ENCODE data around the gene PCAT7.

GRCh38 chr9:94528886-94529285 is 26.0 kb upstream of the PCAT7 start:
- TF ChIP-seq ZXDB (tag by site-specific recombination; IDR thresholded peaks at IDR 0.05) (no peak), MYNN (tag by site-specific recombination; IDR thresholded peaks at IDR 0.05; ENCODE audit: borderline replicate concordance) (no peak), ZNF274 (IDR thresholded peaks at IDR 0.05; ENCODE audit: low read length) (no peak), ZNF274 (tag by site-specific recombination; IDR thresholded peaks at IDR 0.05; ENCODE audit: borderline replicate concordance) (no peak), OVOL3 (tag by site-specific recombination; IDR thresholded peaks at IDR 0.05) (no peak), OSR2 (tag by site-specific recombination; IDR thresholded peaks at IDR 0.05) (no peak), YY1 (tag by site-specific recombination; IDR thresholded peaks at IDR 0.05) (no peak), ZNF37A (tag by site-specific recombination; IDR thresholded peaks at IDR 0.05) (no peak), ZNF701 (tag by site-specific recombination; IDR thresholded peaks at IDR 0.05) (no peak)
- TF ChIP-seq, protein P1, sequence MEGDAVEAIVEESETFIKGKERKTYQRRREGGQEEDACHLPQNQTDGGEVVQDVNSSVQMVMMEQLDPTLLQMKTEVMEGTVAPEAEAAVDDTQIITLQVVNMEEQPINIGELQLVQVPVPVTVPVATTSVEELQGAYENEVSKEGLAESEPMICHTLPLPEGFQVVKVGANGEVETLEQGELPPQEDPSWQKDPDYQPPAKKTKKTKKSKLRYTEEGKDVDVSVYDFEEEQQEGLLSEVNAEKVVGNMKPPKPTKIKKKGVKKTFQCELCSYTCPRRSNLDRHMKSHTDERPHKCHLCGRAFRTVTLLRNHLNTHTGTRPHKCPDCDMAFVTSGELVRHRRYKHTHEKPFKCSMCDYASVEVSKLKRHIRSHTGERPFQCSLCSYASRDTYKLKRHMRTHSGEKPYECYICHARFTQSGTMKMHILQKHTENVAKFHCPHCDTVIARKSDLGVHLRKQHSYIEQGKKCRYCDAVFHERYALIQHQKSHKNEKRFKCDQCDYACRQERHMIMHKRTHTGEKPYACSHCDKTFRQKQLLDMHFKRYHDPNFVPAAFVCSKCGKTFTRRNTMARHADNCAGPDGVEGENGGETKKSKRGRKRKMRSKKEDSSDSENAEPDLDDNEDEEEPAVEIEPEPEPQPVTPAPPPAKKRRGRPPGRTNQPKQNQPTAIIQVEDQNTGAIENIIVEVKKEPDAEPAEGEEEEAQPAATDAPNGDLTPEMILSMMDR (tag by site-specific recombination; IDR thresholded peaks at IDR 0.05) = no peak
- TF ChIP-seq, protein P2, sequence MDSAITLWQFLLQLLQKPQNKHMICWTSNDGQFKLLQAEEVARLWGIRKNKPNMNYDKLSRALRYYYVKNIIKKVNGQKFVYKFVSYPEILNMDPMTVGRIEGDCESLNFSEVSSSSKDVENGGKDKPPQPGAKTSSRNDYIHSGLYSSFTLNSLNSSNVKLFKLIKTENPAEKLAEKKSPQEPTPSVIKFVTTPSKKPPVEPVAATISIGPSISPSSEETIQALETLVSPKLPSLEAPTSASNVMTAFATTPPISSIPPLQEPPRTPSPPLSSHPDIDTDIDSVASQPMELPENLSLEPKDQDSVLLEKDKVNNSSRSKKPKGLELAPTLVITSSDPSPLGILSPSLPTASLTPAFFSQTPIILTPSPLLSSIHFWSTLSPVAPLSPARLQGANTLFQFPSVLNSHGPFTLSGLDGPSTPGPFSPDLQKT (IDR thresholded peaks at IDR 0.05; ENCODE audit: borderline replicate concordance, low read depth, low read length) = no peak
- TF ChIP-seq, protein P3, sequence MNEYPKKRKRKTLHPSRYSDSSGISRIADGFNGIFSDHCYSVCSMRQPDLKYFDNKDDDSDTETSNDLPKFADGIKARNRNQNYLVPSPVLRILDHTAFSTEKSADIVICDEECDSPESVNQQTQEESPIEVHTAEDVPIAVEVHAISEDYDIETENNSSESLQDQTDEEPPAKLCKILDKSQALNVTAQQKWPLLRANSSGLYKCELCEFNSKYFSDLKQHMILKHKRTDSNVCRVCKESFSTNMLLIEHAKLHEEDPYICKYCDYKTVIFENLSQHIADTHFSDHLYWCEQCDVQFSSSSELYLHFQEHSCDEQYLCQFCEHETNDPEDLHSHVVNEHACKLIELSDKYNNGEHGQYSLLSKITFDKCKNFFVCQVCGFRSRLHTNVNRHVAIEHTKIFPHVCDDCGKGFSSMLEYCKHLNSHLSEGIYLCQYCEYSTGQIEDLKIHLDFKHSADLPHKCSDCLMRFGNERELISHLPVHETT (tag by site-specific recombination; IDR thresholded peaks at IDR 0.05) = no peak

Data from HEK293 (cell line).